Measurements from ENCODE around the gene NIF3L1. TPM values are rescaled to one million over a fixed set of nuclear protein-coding genes. Genes with fewer than 3 reads are reported as not detected.

The NIF3L1 gene
- total and polyA plus RNA-seq, 2 of the 13 experiments (the other 11 are each of a cell fraction or from before 2014, with no cell fraction given) = 67.9 to 75.2 TPM

- TF ChIP-seq ZNF770 (CRISPR knock-in tag; IDR thresholded peaks at IDR 0.05) (peak; percentile 54), ATF3 (CRISPR knock-in tag; IDR thresholded peaks at IDR 0.05) (peak; percentile 54), RBM22 (optimal IDR thresholded peaks at IDR 0.05; ENCODE audit: low read length) (peak; percentile 56), ZNF503 (CRISPR knock-in tag; IDR thresholded peaks at IDR 0.05) (peak; percentile 91; the same call in 1 of the 2 replicates), FOXO1 (CRISPR knock-in tag; IDR thresholded peaks at IDR 0.05) (peak; percentile 94), NFYB (CRISPR knock-in tag; IDR thresholded peaks at IDR 0.05) (no peak; the same call in 1 of the 2 replicates), ZNF276 (CRISPR knock-in tag; IDR thresholded peaks at IDR 0.05; ENCODE audit: low read depth) (peak; percentile 98), ZNF737 (CRISPR knock-in tag; IDR thresholded peaks at IDR 0.05; ENCODE audit: borderline replicate concordance) (peak; percentile 93; the same call in 1 of the 2 replicates), MNT (IDR thresholded peaks at IDR 0.05) (peak; percentile 74), TEF (CRISPR knock-in tag; IDR thresholded peaks at IDR 0.05) (0 out of 2 replicates have a peak, but pooled peaks have one; percentile 59), ZNF280D (CRISPR knock-in tag; IDR thresholded peaks at IDR 0.05) (no peak; the same call in none of the 2 replicates), ZNF550 (CRISPR knock-in tag; IDR thresholded peaks at IDR 0.05; ENCODE audit: borderline replicate concordance) (peak; percentile 97), NFKBIZ (CRISPR knock-in tag; IDR thresholded peaks at IDR 0.05) (peak; percentile 88; the same call in 1 of the 2 replicates), MXD4 (CRISPR knock-in tag; IDR thresholded peaks at IDR 0.05) (peak; percentile 95)
These were observed 24.8 kb upstream of the NIF3L1 start, which contains the start of gene CLK1 (continued) for GRCh38 chr2:200864176-200865034.
